ENCODE data around the gene SUFU.

Gene SUFU

GRCh38 chr10:102564209-102564834 lies 60.5 kb downstream of the SUFU start:
- H3K4me3 ChIP-seq = no peak overlapping the region
- H3K27ac ChIP-seq = no peak overlapping the region
- TF ChIP-seq CTCF (IDR thresholded peaks at IDR 0.05) = no peak
- no peak for DNase-seq (ENCODE audit: low spot score)

- Histone ChIP-seq H3K4me3 (no peak overlapping the region), H3K27ac (no peak overlapping the region)
- TF ChIP-seq CTCF (IDR thresholded peaks at IDR 0.05) = no peak
- no peak for DNase-seq (ENCODE audit: low spot score)
Measured at GRCh38 chr10:102565793-102566192, 62.0 kb downstream of the SUFU start.

- DNase-seq (ENCODE audit: low spot score) = no peak
- no peak overlapping the region for H3K4me3 ChIP-seq
- TF ChIP-seq CTCF (IDR thresholded peaks at IDR 0.05) = no peak
- peak overlapping the region in 1 of 2 donors; percentile 48 for H3K27ac ChIP-seq
Measured at GRCh38 chr10:102578782-102579181, 75.0 kb downstream of the SUFU start.

- H3K27ac ChIP-seq = peak overlapping the region in 1 of 2 donors; percentile 48
- no peak overlapping the region for H3K4me3 ChIP-seq
- no peak for TF ChIP-seq CTCF (IDR thresholded peaks at IDR 0.05)
- DNase-seq (ENCODE audit: low spot score) = no peak
Measured at GRCh38 chr10:102579328-102579727, 75.6 kb downstream of the SUFU start.

- Histone ChIP-seq H3K4me3 (no peak overlapping the region), H3K27ac (peak overlapping the region in 1 of 2 donors; percentile 31)
- no peak for DNase-seq (ENCODE audit: low spot score)
- no peak for TF ChIP-seq CTCF (IDR thresholded peaks at IDR 0.05)
Measured at GRCh38 chr10:102580230-102580629, 76.5 kb downstream of the SUFU start.

- DNase-seq (ENCODE audit: low spot score) = no peak
- Histone ChIP-seq H3K27ac (no peak overlapping the region), H3K4me3 (no peak overlapping the region)
- no peak for TF ChIP-seq CTCF (IDR thresholded peaks at IDR 0.05)
Measured at GRCh38 chr10:102581401-102581800, 77.6 kb downstream of the SUFU start.

- no peak overlapping the region for H3K27ac ChIP-seq
- TF ChIP-seq CTCF (IDR thresholded peaks at IDR 0.05) = no peak
- no peak for DNase-seq (ENCODE audit: low spot score)
- no peak overlapping the region for H3K4me3 ChIP-seq
Measured at GRCh38 chr10:102581981-102582580, 78.3 kb downstream of the SUFU start.
